Fibroblast of skin of right quadriceps (primary cell): ENCODE data around the gene NDUFV1.
A peak's percentile ranks its signal among the peaks of the same experiment; 100 is the strongest.
"Not testable (repeated sequence)": the region's sequence is repeated elsewhere in the genome, so short reads cannot be mapped to it uniquely, and the experiment has no call there.

Experiments used
- DNase-seq: peaks from one replicate; pipeline ENCODE4 v3.0.0-alpha.2; 2013

NDUFV1 gene

DNA sequence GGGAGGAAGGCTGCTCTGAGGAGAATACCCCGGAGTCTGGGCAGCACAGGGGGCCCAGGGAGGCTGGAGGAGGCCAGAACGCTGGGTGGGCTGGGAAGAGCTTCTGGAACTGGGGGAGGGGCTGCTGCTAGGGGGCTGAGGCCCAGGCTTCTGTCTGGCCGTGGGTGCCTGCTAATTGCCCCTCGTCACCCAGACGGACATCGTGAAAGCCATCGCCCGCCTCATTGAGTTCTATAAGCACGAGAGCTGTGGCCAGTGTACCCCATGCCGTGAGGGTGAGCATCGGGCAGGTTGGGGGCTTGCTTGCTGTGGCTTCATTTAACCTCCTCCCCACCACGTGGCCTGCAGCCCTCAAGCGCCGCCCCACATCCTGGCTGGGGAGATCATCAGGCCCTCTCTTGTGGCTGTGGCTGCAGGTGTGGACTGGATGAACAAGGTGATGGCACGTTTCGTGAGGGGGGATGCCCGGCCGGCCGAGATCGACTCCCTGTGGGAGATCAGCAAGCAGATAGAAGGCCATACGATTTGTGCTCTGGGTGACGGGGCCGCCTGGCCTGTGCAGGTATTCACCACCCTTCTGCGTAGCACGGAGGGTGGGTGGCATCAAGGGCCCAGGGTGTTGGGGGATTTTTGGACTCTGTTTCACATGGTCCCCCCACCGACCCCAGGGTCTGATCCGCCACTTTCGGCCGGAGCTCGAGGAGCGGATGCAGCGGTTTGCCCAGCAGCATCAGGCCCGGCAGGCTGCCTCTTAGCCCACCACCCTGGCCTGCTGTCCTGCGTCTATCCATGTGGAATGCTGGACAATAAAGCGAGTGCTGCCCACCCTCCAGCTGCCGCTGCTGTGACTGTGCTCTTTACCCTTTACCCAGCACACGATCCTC lies 5.2 kb downstream of the NDUFV1 start:
- no peak for DNase-seq

DNA sequence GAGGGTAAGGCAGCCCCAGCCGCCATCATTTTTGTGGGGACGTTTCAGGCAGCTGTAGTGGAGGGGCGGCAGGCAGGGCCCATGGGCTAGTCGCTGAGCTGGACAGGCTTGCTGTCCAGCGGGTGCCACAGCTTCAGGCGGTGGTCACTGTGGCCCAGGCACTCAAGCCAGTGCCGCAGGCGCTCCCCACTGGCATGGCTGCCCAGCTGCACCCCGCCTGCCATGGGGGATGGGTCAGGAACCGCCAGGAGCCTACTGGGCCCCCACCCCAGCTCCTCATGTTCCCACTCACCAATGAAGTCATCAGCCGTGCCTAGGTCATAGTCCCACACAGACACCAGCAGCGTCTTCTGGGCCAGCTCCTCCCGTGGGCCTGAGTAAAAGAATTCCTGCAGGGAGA lies 6.0 kb downstream of the NDUFV1 start:
- DNase-seq, result no peak

DNA sequence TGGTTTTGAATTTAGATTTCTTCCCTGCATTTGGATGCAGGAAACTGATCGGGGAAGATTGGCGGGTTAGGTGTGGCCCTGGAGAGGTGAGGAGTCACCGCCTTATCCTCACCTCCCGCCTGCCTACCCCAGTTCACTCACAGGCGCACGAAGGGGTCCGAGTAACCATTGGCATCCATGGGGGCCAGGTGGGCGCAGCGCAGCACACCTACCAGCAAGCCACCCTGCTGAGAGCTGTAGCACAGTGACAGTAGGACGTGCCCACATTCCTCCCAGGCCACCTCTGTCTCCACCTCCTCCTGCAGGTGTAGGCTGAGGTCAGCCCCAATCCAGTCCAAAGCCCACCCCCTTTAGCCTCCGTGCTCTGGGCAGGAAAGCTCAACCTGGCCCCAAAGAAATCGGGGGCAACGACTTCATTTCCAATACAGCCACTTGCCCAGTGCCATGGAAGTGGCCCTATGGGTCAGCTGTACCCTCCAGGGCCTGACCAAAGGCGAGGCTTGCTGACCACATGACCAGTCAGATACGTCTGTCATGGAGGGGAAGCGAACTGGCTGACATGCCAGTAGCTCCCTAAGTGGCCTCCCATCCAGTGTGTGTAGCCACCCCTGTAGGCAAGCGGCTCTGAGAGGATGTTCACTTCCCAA lies 6.7 kb downstream of the NDUFV1 start:
- DNase-seq, result no peak

DNA sequence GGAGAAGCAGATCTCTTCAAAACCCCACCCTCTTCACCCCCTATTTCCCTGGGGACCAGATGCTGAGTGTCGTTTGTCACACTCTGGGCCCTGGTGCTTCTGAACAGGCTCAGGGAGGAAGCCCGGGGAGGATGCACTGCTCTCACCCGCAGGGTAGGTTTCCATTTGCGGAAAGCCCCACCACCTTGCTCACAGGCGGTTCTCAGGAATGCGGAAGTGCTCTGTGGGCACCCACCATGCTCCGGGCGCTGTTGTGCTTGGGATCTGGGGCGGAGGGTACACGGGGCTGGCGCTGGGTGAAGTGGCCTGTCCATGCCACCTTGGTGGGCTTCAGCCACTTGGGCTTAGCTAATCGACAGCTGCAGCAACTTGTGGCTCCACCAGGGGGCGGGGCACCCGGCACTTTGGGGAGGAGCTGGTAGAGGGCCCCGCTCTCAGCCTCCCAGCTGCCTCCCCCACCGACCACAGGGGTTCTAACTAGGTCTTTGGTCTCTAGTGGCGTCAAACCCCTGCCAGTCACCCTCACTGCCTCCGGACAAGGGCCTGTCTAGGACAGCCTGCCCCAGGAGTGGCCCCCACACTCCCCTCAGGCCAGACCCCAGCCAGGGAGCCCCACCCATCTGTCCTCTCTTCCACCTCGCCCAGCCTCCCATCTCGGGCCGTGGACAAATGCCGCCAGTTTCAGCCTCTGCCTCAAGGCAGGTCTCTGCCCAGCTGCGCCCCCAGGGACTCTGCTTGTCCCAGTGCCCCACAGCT lies 7.4 kb downstream of the NDUFV1 start:
- peak; percentile 36 for DNase-seq

DNA sequence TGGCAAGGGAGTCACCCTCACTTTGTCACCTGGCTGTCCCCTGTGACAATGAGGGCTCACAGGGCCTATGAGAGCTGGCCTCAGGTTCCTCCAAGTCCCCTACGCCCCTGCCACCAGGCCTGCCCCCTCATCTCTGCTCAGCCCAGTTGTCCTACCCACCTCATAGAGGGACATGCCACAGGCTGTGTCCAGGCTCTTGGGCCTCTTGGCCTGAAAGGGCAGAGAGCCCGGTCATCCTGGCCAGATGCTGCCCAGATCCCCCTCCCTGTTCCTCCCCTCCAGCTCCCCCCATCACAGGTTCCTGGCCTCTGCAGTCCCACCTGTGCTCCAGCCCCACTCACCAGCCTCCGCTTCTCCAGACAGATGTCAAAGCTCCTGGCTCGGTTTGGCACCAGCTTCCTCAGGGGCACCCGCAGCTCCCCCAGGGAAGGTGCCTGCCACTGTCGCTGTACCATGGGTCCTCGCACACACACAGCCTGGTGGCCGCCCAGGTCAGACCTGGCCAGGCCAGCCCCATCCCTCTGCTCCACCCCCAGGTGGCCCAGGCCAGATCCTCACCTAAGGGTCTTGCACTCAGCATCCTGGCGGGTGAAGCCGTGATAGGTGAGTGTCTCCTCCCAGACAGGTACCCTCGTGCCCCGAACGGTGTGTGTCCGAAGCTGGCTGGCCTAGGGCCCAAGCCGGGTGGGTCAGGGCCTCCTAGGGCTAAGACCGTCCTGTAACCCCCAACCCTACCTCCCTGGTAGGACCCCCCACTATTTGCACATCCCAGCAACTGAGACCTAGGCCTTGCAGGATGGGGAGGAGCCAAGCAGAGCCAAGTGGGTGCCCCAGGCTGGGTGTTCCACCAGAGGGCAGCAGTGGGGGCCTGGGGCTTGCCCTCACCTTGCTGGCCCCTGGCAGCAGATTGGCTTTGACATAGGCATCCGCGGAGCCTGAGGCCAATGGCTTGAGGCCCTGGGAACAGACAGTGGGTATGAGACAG lies 8.3 kb downstream of the NDUFV1 start:
- DNase-seq, result no peak

DNA sequence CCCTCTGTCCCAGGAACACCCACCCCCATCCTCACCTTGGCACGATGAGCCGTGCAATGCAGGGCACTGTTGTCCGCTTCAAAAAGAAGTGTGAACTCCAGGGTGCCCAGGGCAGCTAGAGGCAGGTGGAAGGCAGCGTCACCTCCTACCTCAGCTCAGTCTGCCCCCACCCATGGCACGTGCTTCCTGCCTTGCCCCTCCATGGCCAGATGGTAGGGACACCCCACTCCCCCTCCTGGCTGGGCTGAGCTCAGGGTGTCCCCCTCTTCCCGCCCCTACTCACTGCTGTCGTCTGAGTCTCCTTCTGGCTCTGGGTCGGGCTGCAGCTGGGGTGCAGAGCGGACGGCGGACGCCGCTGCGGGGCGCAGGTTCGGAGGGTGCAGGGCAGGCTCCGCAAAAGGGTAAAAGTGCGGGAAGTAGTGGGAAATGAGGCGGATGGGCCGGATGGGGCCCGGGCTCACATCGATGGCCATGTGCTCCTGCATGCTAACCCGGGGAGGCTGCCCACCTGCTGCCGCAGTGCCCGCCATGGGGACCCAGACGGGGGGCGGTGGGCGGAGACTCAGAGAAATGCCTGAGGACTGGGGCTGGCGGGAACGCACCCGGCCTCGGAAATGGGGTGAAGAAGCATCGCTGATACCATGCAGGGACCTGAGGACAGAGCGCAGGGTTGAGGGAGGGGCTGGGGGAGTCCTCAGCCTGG lies 9.1 kb downstream of the NDUFV1 start:
- no peak for DNase-seq

DNA sequence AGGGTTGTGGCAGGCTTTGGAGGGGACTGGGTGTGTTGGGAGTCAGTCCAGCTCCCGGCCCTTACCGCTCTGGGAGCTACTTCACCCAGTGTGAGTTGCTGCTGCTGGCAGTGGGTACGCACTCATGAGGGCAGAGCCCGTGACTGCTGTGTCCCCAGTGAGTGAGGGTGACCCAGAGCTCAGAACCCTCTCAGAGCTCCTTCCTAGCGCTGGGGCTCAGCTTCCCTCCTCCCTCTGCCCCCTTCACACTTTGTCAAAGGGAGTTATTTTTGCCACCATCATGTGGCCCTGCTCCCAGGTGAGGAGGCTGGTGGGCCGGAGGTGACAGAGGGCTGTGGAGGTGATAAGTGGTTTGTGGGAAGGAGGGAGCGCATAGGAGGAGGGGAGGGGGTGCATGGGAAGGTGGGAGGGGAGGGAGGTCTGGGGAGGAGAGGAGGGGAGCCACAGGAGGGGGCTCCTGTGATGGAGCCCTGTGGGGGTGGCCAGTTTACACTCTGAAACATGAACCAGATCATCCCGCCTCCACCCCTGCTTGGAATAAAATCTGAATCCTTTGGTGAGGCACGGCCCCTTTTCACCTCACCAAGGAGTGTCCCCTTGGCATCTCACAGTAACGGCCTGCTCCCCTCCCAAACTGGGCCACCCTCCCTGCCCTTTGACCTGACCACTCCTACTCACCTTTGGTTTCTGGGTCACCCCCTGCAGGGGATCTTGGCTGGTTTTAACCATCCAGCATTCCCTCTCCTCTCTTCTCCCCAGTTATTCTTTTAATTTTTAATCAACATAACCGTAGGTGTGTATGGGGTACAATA lies 9.9 kb downstream of the NDUFV1 start:
- no peak for DNase-seq

DNA sequence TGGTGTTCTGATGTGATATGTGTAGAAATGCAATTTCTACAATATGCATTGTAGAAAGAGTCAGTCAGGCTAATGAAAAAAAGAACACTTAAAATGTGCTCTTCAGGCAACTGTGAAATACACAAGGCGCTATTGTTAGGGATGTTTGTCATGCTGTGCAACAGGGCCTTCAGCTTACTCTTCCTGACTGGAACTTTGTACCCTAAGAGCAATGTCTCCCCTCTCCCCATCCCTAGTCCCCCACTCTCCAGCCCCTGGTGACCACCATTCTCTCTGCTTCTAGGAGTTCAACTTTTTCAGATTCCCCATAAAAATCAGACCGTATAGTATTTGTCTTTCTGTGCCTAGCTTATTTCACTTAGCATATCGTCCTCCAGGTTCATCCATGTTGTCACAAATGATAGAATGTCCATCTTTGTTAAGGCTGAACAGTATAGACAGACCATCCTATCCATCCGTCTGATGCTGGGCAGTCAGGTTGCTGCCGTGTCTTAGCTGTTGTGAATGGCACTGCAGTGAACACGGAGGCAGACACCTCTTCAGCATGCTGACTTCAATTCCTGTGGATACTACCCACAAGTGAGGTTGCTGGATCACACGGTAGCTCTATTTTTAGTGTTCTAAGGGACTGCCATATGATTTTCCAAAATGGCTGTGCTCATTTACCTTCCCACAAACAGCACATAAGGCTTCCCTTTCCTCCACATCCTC lies 10.7 kb downstream of the NDUFV1 start:
- DNase-seq, result no peak

DNA sequence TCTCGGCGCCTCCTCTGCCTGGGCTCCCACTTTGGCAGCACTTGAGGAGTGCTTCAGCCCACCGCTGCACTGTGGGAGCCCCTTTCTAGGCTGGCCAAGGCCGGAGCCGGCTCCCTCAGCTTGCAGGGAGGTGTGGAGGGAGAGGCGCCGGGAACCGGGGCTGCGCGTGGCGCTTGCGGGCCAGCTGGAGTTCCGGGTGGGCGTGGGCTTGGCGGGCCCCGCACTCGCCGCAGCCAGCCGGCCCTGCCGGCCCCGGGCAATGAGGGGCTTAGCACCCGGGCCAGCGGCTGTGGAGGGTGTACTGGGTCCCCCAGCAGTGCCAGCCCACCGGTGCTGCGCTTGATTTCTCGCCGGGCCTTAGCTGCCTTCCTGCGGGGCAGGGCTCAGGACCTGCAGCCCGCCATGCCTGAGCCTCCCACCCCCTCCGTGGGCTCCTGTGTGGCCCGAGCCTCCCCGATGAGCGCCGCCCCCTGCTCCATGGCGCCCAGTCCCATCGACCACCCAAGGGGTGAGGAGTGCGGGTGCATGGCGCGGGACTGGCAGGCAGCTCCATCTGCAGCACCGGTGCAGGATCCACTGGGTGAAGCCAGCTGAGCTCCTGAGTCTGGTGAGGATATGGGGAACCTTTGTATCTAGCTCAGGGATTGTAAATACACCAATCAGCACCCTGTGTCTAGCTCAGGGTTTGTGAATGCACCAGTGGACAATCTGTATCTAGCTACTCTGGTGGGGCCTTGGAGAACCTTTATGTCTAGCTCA lies 12.3 kb downstream of the NDUFV1 start:
- DNase-seq, result not testable (repeated sequence)

DNA sequence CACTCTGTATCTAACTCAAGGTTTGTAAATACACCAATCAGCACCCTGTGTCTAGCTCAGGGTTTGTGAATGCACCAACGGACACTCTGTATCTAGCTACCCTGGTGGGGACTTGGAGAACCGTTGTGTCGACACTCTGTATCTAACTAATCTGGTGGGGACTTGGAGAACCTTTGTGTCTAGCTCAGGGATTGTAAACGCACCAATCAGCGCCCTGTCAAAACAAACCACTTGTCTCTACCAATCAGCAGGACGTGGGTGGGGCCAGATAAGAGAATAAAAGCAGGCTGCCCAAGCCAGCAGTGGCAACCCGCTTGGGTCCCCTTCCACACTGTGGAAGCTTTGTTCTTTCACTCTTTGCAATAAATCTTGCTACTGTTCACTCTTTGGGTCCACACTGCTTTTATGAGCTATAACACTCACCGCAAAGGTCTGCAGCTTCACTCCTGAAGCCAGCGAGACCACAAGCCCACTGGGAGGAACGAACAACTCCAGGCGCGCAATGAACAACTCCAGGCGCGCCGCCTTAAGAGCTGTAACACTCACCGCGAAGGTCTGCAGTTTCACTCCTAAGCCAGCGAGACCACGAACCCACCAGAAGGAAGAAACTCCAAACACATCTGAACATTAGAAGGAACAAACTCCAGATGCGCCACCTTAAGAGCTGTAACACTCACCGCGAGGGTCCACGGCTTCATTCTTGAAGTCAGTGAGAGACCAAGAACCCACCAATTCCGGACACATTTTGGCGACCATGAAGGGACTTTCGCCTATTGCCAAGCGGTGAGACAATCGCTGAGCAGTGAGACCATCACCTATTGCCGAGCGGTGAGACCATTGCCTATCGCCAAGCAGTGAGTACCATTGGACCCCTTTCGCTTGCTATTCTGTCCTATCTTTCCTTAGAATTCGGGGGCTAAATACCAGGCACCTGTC lies 13.2 kb downstream of the NDUFV1 start:
- not testable (repeated sequence) for DNase-seq

DNA sequence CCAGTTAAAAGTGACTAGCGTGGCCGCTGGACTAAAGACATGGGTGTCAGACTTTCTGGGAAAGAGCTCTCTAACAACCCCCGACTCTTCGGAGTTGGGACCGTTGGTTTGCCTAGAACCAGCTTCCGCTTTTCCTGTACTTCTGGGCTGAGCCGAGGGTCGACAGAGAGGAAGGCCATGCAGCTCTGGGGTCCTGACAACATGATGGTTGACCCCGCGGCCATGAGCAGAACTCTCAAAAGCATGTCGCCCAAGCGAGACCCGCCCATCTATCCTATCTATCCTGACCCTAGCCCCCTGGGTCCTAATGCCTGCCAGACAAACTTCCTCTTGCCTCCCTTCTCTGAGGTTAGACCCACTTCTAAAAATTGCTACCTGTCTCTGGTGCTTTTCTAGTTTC lies 13.9 kb downstream of the NDUFV1 start:
- DNase-seq, result not testable (repeated sequence)

DNA sequence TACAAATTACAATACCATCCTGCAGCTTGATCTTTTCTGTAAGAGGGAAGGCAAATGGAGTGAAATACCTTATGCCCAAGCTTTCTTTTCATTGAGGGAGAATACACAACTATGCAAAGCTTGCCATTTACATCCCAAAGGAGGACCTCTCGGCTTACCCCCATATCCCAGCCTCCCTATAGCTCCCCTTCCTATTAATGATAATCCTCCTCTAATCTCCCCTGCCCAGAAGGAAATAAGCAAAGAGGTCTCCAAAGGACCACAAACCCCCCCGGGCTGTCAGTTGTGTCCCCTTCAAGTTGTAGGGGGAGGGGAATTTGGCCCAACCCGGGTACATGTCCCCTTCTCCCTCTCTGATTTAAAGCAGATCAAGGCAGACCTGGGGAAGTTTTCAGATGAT lies 15.2 kb downstream of the NDUFV1 start:
- not testable (repeated sequence) for DNase-seq

DNA sequence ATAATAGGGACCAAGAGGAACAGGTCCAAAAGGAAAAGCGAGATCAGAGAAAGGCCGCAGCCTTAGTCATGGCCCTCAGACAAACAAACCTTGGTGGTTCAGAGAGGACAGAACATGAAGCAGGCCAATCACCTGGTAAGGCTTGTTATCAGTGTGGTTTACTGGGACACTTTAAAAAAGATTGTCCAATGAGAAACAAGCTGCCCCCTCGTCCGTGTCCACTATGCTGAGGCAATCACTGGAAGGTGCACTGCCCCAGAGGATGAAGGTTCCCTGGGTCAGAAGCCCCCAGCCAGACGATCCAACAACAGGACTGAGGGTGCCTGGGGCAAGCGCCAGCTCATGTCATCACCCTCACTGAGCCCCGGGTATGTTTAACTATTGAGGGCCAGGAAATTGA lies 16.2 kb downstream of the NDUFV1 start:
- DNase-seq, result not testable (repeated sequence)

DNA sequence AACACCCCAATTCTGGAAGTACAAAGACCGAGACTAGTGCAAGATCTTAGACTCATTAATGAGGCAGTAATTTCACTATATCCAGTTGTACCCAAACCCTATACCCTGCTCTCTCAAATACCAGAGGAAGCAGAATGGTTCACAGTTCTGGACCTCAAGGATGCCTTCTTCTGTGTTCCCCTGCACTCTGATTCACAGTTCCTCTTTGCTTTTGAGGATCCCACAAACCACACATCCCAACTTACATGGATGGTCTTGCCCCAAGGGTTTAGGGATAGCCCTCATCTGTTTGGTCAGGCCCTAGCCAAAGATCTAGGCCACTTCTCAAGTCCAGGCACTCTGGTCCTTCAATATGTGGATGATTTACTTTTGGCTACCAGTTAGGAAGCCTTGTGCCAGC lies 17.1 kb downstream of the NDUFV1 start:
- not testable (repeated sequence) for DNase-seq

DNA sequence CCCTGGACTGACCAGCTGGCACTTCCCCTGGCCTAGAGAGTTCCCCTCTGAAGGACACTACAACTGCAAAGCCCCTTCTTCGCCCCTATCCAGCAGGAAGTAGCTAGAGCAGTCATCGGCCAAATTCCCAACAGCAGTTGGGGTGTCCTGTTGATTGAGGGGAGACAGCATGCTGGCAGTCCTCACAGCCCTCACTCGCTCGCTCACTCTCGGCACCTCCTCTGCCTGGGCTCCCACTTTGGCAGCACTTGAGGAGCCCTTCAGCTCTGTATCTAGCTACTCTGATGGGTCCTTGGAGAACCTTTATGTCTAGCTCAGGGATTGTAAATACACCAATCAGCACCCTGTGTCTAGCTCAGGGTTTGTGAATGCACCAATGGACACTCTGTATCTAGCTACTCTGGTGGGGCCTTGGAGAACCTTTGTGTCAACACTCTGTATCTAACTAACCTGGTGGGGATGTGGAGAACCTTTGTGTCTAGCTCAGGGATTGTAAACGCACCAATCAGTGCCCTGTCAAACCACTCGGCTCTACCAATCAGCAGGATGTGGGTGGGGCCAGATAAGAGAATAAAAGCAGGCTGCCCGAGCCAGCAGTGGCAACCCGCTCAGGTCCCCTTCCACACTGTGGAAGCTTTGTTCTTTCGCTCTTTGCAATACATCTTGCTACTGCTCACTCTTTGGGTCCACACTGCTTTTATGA lies 19.5 kb downstream of the NDUFV1 start:
- not testable (repeated sequence) for DNase-seq

DNA sequence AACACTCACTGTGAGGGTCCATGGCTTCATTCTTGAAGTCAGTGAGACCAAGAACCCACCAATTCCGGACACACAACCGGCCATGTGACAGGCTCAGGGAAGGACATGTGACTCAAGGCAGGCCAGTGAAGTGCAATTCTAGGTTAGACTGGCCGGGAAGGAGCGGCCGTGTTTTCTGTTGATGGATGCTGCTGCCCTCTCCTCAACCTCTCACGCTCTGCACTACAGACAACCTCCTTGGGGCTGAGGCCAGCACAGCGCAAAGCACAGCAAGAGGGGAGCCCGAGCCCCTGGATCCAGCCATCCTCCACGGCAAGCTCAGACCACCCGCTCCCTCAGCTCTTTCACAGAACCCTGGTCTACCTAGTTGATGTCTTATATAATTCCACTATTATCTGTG lies 20.2 kb downstream of the NDUFV1 start:
- DNase-seq, result no peak

DNA sequence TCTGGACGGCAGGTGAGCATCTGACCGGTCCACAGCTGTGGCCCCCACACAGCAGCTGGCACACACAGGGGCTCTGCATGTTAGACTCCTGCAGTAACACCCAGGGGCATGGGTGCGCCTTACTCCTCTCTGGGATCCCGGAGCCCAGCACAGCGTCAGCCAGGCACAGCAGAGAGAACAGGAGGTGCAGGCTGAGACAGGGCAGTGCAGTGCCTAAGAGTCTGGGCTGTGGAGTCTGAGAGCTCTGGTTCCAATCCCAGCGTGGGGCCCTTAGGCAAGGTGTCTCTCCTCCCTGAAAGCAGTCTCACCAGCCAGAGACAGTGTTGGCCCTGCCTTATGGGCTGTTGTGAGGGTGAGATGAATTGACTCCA lies 20.7 kb downstream of the NDUFV1 start:
- no peak for DNase-seq
